GM20431 (cell line): Measurements from ENCODE around the gene C1QBP.
"Not testable (repeated sequence)": the region's sequence is repeated elsewhere in the genome, so short reads cannot be mapped to it uniquely, and the experiment has no call there.

Experiments
- in situ Hi-C: fragments of 300-500 bp; cut with MseI, MboI; formaldehyde crosslinking; loops from one replicate; pipeline ENCODE4 v1.15.0; 2020; ENCODE audit warnings: low sequenced_read_pairs; ENCODE audit not compliant: unreplicated experiment

Gene C1QBP

GRCh38 chr17:5438716-5439445, at the start of gene C1QBP:
C1QBP (minus strand) TSS chr17:5439155; CDS start chr17:5439073, 82 bp downstream.
- in situ Hi-C loops: no loop called here

GRCh38 chr17:5488752-5489151, 49.8 kb upstream of the C1QBP start:
- in situ Hi-C loops: no loop called here

GRCh38 chr17:5486206-5487124, 47.5 kb upstream of the C1QBP start, which contains the start of gene MIS12:
MIS12 (plus strand) TSS chr17:5486566; CDS start chr17:5488863, 2,297 bp downstream.
- in situ Hi-C loops: no loop called here

- in situ Hi-C loops: no loop called here
These were observed 46.6 kb upstream of the C1QBP start, which contains the start of gene DERL2 for GRCh38 chr17:5485270-5486205. DERL2 (minus strand) TSS chr17:5486178; CDS start chr17:5486161, 17 bp downstream.

DNA sequence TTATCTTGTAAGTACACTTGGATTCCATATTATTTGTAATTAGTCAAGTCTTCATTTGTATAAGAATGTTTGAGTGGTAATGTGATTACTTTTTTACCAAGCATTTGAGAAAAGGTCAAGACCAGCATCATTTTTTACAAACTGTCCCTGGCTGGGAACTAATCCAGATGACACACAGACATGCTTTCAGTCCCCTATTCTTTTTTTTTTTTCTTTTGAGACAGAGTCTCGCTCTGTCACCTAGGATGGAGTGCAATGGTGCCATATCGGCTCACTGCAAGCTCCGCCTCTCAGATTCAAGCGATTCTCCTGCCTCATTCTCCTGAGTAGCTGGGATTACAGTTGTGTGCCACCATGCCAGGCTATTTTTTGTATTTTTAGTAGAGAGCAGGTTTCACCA, 42.5 kb upstream of the C1QBP start:
- in situ Hi-C loops: no loop called here

DNA sequence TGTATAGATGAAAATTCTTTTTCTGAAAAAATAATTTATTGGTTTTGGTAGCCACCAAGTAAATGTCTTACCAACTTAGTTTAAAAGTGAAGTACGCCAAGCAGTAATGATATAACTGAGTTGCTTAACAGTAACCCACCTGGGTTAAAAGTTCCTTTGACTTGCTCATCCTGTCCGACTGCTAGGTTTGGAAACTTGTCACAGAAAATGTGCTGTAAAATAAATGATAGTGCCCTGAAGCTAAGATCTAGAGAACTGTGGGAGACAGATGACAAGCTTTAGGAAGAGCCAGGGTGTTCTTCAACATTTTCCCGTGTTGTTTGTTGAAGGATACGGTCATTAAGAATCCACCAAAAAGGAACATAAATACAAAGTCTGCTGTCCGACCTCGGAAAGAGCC, 42.0 kb upstream of the C1QBP start:
- in situ Hi-C loops: no loop called here

DNA sequence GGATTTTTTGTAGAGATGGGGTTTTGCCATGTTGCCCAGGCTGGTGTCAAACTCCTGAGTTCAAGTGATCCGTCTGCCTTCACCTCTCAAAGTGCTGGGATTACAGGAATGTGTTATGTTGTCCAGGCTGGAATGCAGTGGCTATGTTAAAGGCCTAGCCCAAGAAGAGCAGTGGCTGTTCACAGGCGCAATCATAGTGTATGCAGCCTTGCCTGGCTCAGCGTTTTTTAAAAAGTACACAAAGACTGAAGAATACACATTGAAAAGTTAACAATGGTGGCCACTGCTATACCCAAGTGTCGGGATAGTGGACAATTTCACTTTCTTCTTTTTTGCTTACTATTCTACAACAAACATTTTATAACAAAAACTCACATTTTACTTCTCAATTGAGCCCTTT, 40.0 kb upstream of the C1QBP start:
- in situ Hi-C loops: no loop called here

- in situ Hi-C loops: no loop called here
These were observed 35.0 kb upstream of the C1QBP start for GRCh38 chr17:5473906-5474305.

DNA sequence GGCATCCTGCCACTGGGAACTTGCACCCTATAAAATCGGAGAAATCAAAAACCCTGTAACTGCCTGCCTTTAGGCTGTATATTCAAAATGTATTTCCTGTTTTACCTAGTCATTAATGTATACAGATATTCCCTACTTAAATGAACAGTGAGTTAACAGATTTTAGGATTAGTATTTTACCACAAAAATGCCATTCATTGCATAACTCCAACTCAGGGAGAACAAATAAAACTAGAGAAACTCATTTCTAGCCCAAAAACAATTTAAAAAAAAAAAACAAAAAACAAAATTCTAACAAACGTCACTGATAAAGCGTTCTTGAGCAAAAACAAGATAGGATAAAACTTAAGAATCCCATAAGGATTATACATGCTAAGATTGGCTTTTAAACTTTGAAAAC, 33.6 kb upstream of the C1QBP start:
- in situ Hi-C loops: no loop called here

GRCh38 chr17:5468075-5468473, 29.1 kb upstream of the C1QBP start:
- in situ Hi-C loops: no loop called here

DNA sequence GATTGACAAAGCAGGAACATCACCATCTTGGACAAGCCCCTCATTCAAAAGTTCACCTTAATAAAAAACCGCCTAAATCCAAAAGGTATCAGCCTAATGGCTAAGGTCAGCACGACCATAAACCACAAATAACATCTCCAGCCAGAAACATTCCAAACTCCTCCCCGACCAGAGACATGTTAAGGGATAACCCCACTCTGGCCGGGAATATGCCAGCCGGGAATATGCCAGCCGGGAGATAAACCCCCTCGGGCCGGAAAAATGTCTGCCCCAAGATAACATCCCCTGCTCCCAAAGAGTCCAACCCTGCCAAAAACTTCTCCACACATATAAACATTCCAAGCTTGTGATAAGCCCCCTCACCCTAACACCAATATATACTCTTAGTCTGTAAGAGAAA, 28.5 kb upstream of the C1QBP start:
- in situ Hi-C loops: no loop called here

DNA sequence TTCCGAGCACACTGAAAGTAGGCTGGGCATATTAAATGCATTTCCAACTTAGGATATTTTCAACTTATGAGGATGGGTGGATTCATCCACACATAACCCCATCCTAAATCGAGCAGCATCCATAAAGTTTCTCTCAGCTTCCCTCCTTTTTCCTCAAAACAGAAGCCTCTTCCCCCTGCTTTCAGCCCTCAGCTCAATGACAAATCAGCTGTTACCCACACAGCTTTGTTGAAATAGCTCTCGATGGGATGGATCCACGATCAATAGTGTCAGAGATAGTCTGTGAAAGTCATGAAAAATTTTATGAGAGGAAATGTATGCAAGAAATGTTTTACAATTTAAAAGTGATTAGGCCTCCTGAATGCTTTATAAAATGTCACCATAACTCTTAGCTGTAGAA, 27.3 kb upstream of the C1QBP start:
- in situ Hi-C loops: no loop called here

- in situ Hi-C loops: no loop called here
These were observed 26.0 kb upstream of the C1QBP start for GRCh38 chr17:5464717-5465507.

GRCh38 chr17:5446786-5447185, 7.8 kb upstream of the C1QBP start:
- in situ Hi-C loops: no loop called here

GRCh38 chr17:5444209-5444608, 5.3 kb upstream of the C1QBP start:
- in situ Hi-C loops: no loop called here

GRCh38 chr17:5443728-5444127, 4.8 kb upstream of the C1QBP start:
- in situ Hi-C loops: no loop called here

GRCh38 chr17:5439446-5439764, 450 bp upstream of the C1QBP start:
- in situ Hi-C loops: no loop called here

- in situ Hi-C loops: no loop called here
These were observed 1.1 kb downstream of the C1QBP start for GRCh38 chr17:5437721-5438317.

DNA sequence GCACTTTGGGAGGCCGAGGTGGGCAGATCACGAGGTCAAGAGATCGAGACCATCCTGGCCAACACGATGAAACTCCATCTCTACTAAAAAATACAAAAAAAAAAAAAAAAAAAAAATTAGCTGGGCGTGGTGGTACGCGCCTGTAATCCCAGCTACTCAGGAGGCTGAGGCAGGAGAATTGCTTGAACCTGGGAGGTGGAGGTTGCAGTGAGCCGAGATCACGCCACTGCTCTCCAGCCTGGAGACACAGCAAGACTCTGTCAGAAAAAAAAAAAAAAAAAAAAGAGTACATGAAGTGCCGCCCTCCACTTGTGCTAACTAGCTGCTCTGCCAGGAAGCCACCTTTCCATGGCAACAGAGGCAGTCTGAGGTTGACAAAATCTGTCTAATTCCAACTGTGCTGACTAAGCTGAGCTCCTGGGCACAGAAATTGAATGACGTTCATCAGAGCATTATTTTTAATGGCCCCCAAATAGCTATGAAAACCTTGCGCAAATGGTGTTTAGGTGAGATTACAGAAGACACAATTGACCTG, 3.1 kb downstream of the C1QBP start:
- in situ Hi-C loops: not testable (repeated sequence)
